Peyer's patch (tissue), 4 donors: ENCODE data around the gene ZNF613. TPM values are rescaled to one million over a fixed set of nuclear protein-coding genes. Genes with fewer than 3 reads are reported as not detected.

Experiments
- DNase-seq, 3 donors: peaks; one replicate each; pipeline ENCODE4 v3.0.0-alpha.2; 2017 to 2019
- H3K27ac ChIP-seq, 4 donors: fragments of 200-600 bp; sonication (generic); one replicate each; pipeline ENCODE4 v1.5.1; 2016 to 2019
- H3K27me3 ChIP-seq, 2 donors: fragments of 200-600 bp; sonication (generic); one replicate each; pipeline ENCODE4 v1.5.1; 2019
- H3K36me3 ChIP-seq, 3 donors: fragments of 200-600 bp; sonication (generic); one replicate each; pipeline ENCODE4 v1.5.1; 2016 to 2019
- H3K4me1 ChIP-seq, 4 donors: fragments of 200-600 bp; sonication (generic); one replicate each; pipeline ENCODE4 v1.5.1; 2016 to 2019
- H3K4me3 ChIP-seq, 4 donors: fragments of 200-600 bp; sonication (generic); 1 replicate in 3 of 4; 2 replicates in 1 of 4; pipeline ENCODE4 v1.5.1; 2016 to 2019; ENCODE audit warnings: mild to moderate bottlenecking in 1 of 4
- H3K9me3 ChIP-seq, 4 donors: fragments of 200-600 bp; sonication (generic); one replicate each; pipeline ENCODE4 v1.5.1; 2016 to 2019; ENCODE audit warnings: mild to moderate bottlenecking in 1 of 4
- POLR2A ChIP-seq, 2 donors: fragments of 450-650 bp; IDR thresholded peaks; one replicate each; pipeline ENCODE4 v1.5.1; 2017; ENCODE audit warnings: antibody characterized with exemption in 2 of 2, mild to moderate bottlenecking in 2 of 2, moderate library complexity in 2 of 2
- total RNA-seq, 4 donors: library from RNA; depleted of rRNA; stranded (reverse); fragments of >200 nt; gene quantifications; one replicate each; pipeline ENCODE4 v1.1.0, GENCODE V29; 2016
- TF ChIP-seq, protein P1 (sequence below), 6 experiments: fragments of 450-650 bp in 4 of 6; fragments of 200-600 bp in 2 of 6; sonication (generic) in 1 of 6; IDR thresholded peaks; one replicate each; pipeline ENCODE4 v1.5.1; 2017 to 2019; ENCODE audit warnings: antibody characterized with exemption in 6 of 6, mild to moderate bottlenecking in 3 of 6, moderate library complexity in 1 of 6

Gene ZNF613
- total RNA-seq, 4 donors from 2014 or later: 2.4 to 9.8 (median 6.0) TPM

DNA sequence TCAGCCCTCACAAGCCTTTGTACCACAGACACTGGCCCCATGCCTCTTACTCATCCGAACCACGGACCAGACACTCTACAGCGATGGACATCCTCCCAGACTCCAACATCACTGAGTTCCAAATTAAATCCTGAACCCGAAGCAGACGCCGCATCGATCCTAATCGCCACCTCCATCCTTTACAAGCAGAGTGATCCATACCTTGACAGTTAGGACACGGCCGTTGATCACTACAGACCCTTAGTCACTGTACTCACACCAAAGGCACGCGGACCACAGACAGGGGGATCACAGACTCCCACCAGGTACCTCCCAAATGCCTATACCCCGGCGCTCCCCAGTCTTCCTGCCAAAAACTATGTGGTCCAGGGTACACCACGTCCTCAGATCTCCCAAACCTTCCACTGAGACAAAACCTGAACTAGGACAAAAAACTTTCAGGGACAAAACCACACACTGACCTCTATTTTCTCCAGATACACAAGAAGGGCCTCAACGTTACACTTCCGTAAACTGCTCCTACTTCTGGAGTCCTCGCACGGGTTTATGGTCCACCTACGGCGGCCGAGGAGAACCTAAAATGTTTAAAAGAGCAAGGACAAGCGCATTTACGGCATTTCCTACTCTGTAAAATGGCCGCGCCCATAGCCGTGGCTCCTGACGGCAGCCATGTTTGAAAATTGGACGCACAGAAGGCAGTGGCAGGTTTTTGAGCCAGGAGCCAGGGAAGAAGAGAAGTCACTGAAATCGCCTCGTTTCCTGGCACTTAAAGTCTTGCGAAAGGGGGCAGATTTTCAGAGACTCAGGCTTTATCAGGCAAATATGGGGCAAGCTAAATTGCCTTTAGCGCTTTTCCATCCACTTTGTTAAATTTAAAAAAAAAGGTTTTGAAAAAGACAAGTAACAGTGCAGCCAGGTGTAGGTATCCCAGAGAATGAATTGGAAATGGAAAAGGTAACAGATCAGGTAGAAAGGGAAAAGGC lies 59.3 kb downstream of the ZNF613 start, which contains the start of gene ZNF350:
Gene ZNF350, minus strand, starts transcription at position 532 of the 983 bp plus-strand sequence. CDS start 12,480 bp downstream, outside the sequence.
- TF ChIP-seq, protein P1, sequence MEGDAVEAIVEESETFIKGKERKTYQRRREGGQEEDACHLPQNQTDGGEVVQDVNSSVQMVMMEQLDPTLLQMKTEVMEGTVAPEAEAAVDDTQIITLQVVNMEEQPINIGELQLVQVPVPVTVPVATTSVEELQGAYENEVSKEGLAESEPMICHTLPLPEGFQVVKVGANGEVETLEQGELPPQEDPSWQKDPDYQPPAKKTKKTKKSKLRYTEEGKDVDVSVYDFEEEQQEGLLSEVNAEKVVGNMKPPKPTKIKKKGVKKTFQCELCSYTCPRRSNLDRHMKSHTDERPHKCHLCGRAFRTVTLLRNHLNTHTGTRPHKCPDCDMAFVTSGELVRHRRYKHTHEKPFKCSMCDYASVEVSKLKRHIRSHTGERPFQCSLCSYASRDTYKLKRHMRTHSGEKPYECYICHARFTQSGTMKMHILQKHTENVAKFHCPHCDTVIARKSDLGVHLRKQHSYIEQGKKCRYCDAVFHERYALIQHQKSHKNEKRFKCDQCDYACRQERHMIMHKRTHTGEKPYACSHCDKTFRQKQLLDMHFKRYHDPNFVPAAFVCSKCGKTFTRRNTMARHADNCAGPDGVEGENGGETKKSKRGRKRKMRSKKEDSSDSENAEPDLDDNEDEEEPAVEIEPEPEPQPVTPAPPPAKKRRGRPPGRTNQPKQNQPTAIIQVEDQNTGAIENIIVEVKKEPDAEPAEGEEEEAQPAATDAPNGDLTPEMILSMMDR (IDR thresholded peaks at IDR 0.05): no peak
- peak in 1 of 2 donors; percentile 48 for TF ChIP-seq POLR2A (IDR thresholded peaks at IDR 0.05)
- Histone ChIP-seq H3K4me3 (peak within 1 kb of the TSS; percentile 62 to 82 (median 74)), H3K27me3 (no peaks in the 10 kb centered on the region), H3K36me3 (peaks cover 0 to 3% (median 0%) of the 10 kb centered on the region in 3 donors), H3K4me1 (peaks cover 0 to 7% (median 2%) of the 10 kb centered on the region in 4 donors), H3K9me3 (peaks cover 0 to 51% (median 2%) of the 10 kb centered on the region in 4 donors), H3K27ac (peak within 1 kb of the TSS; percentile 58 to 75 (median 72))
- peak; percentile 88 to 99 (median 99) for DNase-seq

DNA sequence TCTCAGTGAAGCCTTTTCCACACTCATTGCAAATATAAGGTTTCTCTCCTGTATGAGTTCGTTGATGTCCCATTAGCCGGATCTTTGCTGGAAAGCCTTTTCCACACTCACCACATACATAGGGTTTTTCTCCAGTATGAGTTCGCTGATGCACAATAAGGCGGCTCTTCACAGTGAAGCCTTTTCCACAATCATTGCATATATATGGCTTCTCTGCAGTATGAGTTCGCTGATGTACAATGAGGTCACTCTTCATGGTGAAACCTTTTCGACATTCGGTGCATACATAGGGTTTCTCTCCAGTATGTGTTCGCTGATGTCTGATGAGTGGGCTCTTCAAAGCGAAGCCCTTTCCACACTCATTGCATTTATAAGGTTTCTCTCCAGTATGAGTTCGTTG lies 66.2 kb downstream of the ZNF613 start:
- Histone ChIP-seq H3K27ac (no peak overlapping the region), H3K9me3 (peaks cover 0 to 86% (median 28%) of the 10 kb centered on the region in 4 donors), H3K4me1 (no peaks in the 10 kb centered on the region), H3K36me3 (peaks cover 0 to 57% (median 0%) of the 10 kb centered on the region in 3 donors), H3K27me3 (no peaks in the 10 kb centered on the region), H3K4me3 (no peak overlapping the region)
- no peak for DNase-seq
- no peak for TF ChIP-seq POLR2A (IDR thresholded peaks at IDR 0.05)
- TF ChIP-seq, protein P1 (IDR thresholded peaks at IDR 0.05): no peak

DNA sequence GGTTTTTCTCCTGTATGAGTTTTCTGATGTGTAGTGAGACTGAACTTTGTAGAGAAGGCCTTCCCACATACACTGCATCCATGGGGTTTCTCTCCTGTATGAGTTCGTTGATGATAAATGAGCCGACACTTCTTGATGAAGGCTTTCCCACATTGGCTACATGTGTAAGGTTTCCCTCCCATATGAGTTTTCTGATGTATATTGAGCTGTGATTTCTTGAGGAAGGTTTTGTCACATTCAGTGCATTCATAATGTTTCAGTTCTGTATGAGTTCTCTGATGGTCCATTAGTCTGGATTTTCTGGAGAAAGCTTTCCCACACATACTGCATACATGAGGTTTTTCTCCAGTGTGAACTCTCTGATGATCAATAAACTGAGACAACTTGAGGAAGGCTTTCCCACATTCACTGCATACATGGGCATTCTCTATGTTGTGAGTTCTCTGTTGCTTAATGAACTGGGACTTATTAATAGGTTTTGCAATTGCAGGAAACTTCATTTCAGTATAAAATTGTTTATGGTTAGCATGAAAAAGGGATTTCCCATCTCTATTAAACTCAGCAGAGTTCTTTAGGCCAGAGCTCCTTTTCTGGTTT lies 66.9 kb downstream of the ZNF613 start:
- no peak for TF ChIP-seq POLR2A (IDR thresholded peaks at IDR 0.05)
- TF ChIP-seq, protein P1 (IDR thresholded peaks at IDR 0.05): no peak
- no peaks in the 10 kb centered on the region for H3K27me3 ChIP-seq
- no peak overlapping the region for H3K4me3 ChIP-seq
- peaks cover 0 to 64% (median 0%) of the 10 kb centered on the region in 3 donors for H3K36me3 ChIP-seq
- no peaks in the 10 kb centered on the region for H3K4me1 ChIP-seq
- peaks cover 0 to 86% (median 31%) of the 10 kb centered on the region in 4 donors for H3K9me3 ChIP-seq
- H3K27ac ChIP-seq: no peak overlapping the region
- DNase-seq: no peak

Other genes starting within 250 kb of the ZNF613 start
- gene SPACA6, start 234.1 kb upstream of the ZNF613 start, total RNA-seq: 10 to 100 TPM in 3 of 4 donors, 1 to 10 TPM in 1; 3.0 to 29.7 (median 11.6) TPM
- under 1 TPM in 1 of 4 donors, not detected in 3; 0.54 TPM for gene HAS1, start 203.5 kb upstream of the ZNF613 start, total RNA-seq
- 1 to 10 TPM; 1.6 to 5.8 (median 2.6) TPM for gene FPR1, start 175.6 kb upstream of the ZNF613 start, total RNA-seq
- gene FPR2, start 166.3 kb upstream of the ZNF613 start, total RNA-seq: 1 to 10 TPM in 1 of 4 donors, not detected in 3; 1.9 TPM
- gene FPR3, start 132.3 kb upstream of the ZNF613 start, total RNA-seq: 1 to 10 TPM in 3 of 4 donors, not detected in 1; 2.3 to 3.3 (median 2.7) TPM
- 10 to 100 TPM; 10.7 to 66.8 (median 26.1) TPM for gene ZNF577, start 39.5 kb upstream of the ZNF613 start, total RNA-seq
- gene ZNF649, start 22.5 kb upstream of the ZNF613 start, total RNA-seq: 10 to 100 TPM in 1 of 4 donors, 1 to 10 TPM in 3; 3.5 to 12.4 (median 9.4) TPM
- gene ZNF350, start 59.4 kb downstream of the ZNF613 start, total RNA-seq: 10 to 100 TPM; 10.3 to 48.7 (median 17.8) TPM
- 10 to 100 TPM in 3 of 4 donors, 1 to 10 TPM in 1; 6.5 to 14.0 (median 10.0) TPM for gene ZNF615, start 80.7 kb downstream of the ZNF613 start, total RNA-seq
- 1 to 10 TPM; 2.5 to 5.1 (median 3.6) TPM for gene ZNF614, start 100.9 kb downstream of the ZNF613 start, total RNA-seq
- 10 to 100 TPM in 3 of 4 donors, 1 to 10 TPM in 1; 5.8 to 19.0 (median 12.0) TPM for gene ZNF432, start 121.4 kb downstream of the ZNF613 start, total RNA-seq
- gene ZNF841, start 168.3 kb downstream of the ZNF613 start, total RNA-seq: 10 to 100 TPM; 18.4 to 56.9 (median 24.5) TPM
- gene ZNF616, start 212.5 kb downstream of the ZNF613 start, total RNA-seq: 1 to 10 TPM; 4.9 to 9.9 (median 5.3) TPM
- gene ZNF836, start 244.1 kb downstream of the ZNF613 start, total RNA-seq: 10 to 100 TPM in 1 of 4 donors, 1 to 10 TPM in 3; 7.0 to 11.9 (median 9.2) TPM